GM12878 (cell line): ENCODE results near the gene SERTAD2. TPM values are rescaled to one million over a fixed set of nuclear protein-coding genes. Genes with fewer than 3 reads are reported as not detected.

Experiments used
- E2F8 ChIP-seq: fragments of 450-650 bp; IDR thresholded peaks from 2 replicates; pipeline ENCODE4 v1.6.1; 2018; ENCODE audit warnings: mild to moderate bottlenecking, low read depth, moderate library complexity; ENCODE audit not compliant: partially characterized antibody
- IKZF2 ChIP-seq, 2 experiments: fragments of 450-650 bp; IDR thresholded peaks; 2 replicates each; pipeline ENCODE4 v1.6.1; 2017; ENCODE audit warnings: mild to moderate bottlenecking in 2 of 2, moderate library complexity in 2 of 2
- IRF3 ChIP-seq: fragments of 450-650 bp; IDR thresholded peaks from 2 replicates; pipeline ENCODE4 v1.6.1; 2014; ENCODE audit warnings: mild to moderate bottlenecking
- JUNB ChIP-seq: IDR thresholded peaks from 2 replicates; pipeline ENCODE4 v1.6.1; 2016; ENCODE audit warnings: antibody characterized with exemption, mild to moderate bottlenecking
- RELB ChIP-seq: fragments of 450-650 bp; IDR thresholded peaks from 2 replicates; pipeline ENCODE4 v1.6.1; 2017; ENCODE audit warnings: low read depth, mild to moderate bottlenecking, moderate library complexity
- STAT1 ChIP-seq: fragments of 450-650 bp; conservative IDR thresholded peaks from 2 replicates; pipeline ENCODE4 v1.6.1; 2014; ENCODE audit warnings: antibody characterized with exemption, mild to moderate bottlenecking
- polyA plus RNA-seq, 11 experiments: library from polyadenylated mRNA; depleted of rRNA in 4 of 11; unstranded in 6 of 11; stranded (reverse) in 5 of 11; fragments of >200 nt; fragmentation: Nextera tagmentation in 4 of 11; fragmentation: Illumina TruSeq in 1 of 11; extraction: Ambion mirVana in 4 of 11; extraction: Trizol in 1 of 11; gene quantifications; 1 replicate in 1 of 11; 2 replicates in 10 of 11; pipeline versions ENCODE4 v1.2.1 to v1.2.3, GENCODE V29; 2011 to 2016; ENCODE audit warnings: inconsistent platforms in 2 of 11, missing spikeins in 2 of 11, low read depth in 1 of 11
- total RNA-seq, 4 experiments: library from RNA; depleted of rRNA in 3 of 4; stranded (reverse); fragments of >200 nt in 3 of 4; fragmentation: Illumina TruSeq in 1 of 4; extraction: Trizol in 1 of 4; gene quantifications; 2 replicates each; pipeline versions ENCODE4 v1.2.1 to v1.2.3, GENCODE V29; 2013 to 2021

SERTAD2 gene
- total and polyA plus RNA-seq, 10 of the 15 experiments (the other 5 are each of a cell fraction or from before 2014, with no cell fraction given) = 7.9 to 28.7 (median 20.1) TPM

GRCh38 chr2:64698668-64699444 lies 45.1 kb upstream of the SERTAD2 start (continued):
- TF ChIP-seq E2F8 (no peak), RELB (peak; percentile 96), IRF3 (no peak), IKZF2 (IDR thresholded peaks at IDR 0.05) (peak; percentile 96), STAT1 (no peak), JUNB (peak; percentile 87)
- TF ChIP-seq, all 136 proteins: peak for 49
